Measurements from ENCODE around the gene OR13J1.
A peak's percentile ranks its signal among the peaks of the same experiment; 100 is the strongest.

The OR13J1 gene

GRCh38 chr9:35829764-35830096, 40.5 kb downstream of the OR13J1 start:
- DNase-seq: no peak

GRCh38 chr9:35829084-35829763, 41.0 kb downstream of the OR13J1 start, which contains the start of gene TMEM8B:
TMEM8B (plus strand) TSS chr9:35829228; CDS start chr9:35829448, 220 bp downstream.
- peak; percentile 93 for DNase-seq

GRCh38 chr9:35828716-35829083, 41.5 kb downstream of the OR13J1 start, which contains the start of gene FAM221B:
FAM221B (minus strand) TSS chr9:35828732; CDS start chr9:35826161, 2,571 bp downstream.
- DNase-seq: peak in 1 of 2 donors; percentile 15

GRCh38 chr9:35827486-35827885, 42.7 kb downstream of the OR13J1 start:
- no peak for DNase-seq

GRCh38 chr9:35826071-35826701, 44.0 kb downstream of the OR13J1 start:
- peak; percentile 32 to 66 for DNase-seq

DNA sequence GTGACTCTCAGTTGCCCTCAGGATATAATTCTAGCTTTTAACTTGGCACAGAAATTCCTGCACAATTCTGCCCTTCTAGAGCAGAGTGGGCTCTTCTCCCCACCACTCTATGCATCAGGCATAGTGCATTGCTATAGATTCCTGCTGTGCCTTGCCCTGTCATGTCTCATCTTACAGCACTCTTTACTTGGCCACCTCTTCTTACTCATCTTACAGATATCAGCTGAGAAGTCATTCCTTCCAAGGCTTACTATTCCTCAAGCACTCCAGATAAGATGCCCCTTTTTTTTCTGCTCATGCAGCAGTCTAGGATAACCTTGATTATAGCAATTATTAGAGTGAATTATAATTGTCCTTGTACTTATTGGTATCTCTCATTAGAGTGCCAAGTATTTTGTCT, 47.3 kb downstream of the OR13J1 start:
- no peak for DNase-seq

DNA sequence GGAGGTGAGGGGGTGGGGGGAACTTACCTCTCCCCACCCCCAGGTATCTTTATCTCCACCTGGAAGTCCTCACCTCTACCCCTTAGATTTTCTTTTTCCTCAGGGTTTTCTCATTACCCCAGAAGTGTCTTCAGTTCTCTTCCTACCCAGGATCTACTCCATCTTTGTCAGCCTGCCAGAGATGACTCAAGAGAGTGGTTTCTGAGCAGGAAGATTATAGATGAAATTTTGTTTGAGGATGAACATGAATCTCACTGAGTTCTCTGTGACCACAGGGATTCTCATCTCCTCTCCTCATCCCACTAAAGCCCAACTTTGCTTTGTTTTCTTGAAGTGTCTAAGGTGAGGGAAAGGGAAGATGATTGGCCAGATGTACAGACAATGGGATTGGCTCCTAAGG, 50.1 kb downstream of the OR13J1 start:
- no peak for DNase-seq

Data from CD4-positive, alpha-beta T cell treated with Interleukin-4 for 1 hour (primary cell).